ENCODE results near the gene SLC2A1.

SLC2A1 gene

DNA sequence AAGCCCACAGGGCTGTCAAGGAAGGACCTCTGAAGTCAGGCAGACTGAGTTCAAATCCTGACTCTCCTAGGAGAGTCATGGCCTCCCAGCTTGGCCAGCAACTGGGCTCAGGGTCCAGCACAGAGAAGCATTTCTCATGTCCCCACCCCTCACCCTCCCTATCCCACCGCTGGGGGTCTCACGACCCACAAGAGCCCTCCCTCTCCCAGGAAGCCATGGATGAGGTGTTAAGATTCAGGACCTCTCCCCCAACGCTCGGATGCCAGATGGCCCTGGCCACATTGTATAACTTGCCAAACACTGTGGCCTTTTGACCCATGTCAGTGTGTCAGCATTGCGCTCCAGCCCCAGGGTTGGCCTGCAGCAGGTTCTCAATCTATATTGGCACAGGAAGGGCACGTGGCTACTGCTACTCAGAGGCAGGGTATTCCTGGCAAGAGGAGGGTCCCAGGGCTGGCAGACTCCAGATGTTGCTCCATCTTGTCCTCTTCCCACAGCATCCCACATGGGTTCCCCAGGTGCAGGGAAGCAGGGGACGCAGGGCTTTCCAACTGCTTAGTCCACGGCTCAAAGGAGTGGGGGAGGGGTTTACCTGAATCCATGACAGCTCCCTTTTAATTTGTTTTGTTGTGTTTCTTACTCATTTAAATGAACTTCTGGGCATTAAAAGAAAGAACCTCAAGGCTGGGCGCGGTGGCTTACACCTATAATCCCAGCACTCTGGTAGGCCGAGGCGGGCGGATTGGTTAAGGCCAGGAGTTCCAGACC is 10.5 kb downstream of the SLC2A1 start:
- POLR2A ChIA-PET = interaction anchor here (1.3 kb wide), 1 partner anchor 102 kb away, joined by 3 read pairs; the partner anchor contains the start of gene ZNF691
- CTCF ChIA-PET = no interaction called here
- DNase-seq (ENCODE audit: extremely low spot score) = no peak
- TF ChIP-seq ELF4 (IDR thresholded peaks at IDR 0.05) = no peak
- no peak for TF ChIP-seq ZNF384 (IDR thresholded peaks at IDR 0.05)
- TF ChIP-seq FOXM1 (IDR thresholded peaks at IDR 0.05; ENCODE audit: borderline replicate concordance) = no peak
- no peak for TF ChIP-seq HDGF (IDR thresholded peaks at IDR 0.05; ENCODE audit: borderline replicate concordance)
- no peak for TF ChIP-seq CTBP1 (IDR thresholded peaks at IDR 0.05; ENCODE audit: borderline replicate concordance)
- TF ChIP-seq SUZ12 (IDR thresholded peaks at IDR 0.05) = no peak
- no peak for TF ChIP-seq L3MBTL2 (conservative IDR thresholded peaks at IDR 0.05)
- no peak for TF ChIP-seq NFRKB (IDR thresholded peaks at IDR 0.05)
- TF ChIP-seq LEF1 (IDR thresholded peaks at IDR 0.05; ENCODE audit: borderline replicate concordance) = no peak

- ChIA-PET POLR2A (interaction anchor here (1.3 kb wide), 1 partner anchor 101 kb away, joined by 3 read pairs; the partner anchor contains the start of gene ZNF691), CTCF (interaction anchor here (1.3 kb wide), 1 partner anchor 24 kb away, joined by 4 read pairs; no protein-coding TSS in a partner anchor)
- no peak for DNase-seq (ENCODE audit: extremely low spot score)
- no peak for TF ChIP-seq BHLHE40 (IDR thresholded peaks at IDR 0.05; ENCODE audit: borderline replicate concordance)
- TF ChIP-seq HDGF (IDR thresholded peaks at IDR 0.05; ENCODE audit: borderline replicate concordance) = no peak
- TF ChIP-seq NFRKB (IDR thresholded peaks at IDR 0.05) = no peak
- no peak for TF ChIP-seq LEF1 (IDR thresholded peaks at IDR 0.05; ENCODE audit: borderline replicate concordance)
- no peak for TF ChIP-seq SUZ12 (IDR thresholded peaks at IDR 0.05)
- TF ChIP-seq CTBP1 (IDR thresholded peaks at IDR 0.05; ENCODE audit: borderline replicate concordance) = no peak
- TF ChIP-seq FOXA1 (IDR thresholded peaks at IDR 0.05) = no peak
- no peak for TF ChIP-seq TARDBP (IDR thresholded peaks at IDR 0.05)
- no peak for TF ChIP-seq FOXK2 (IDR thresholded peaks at IDR 0.05)
- no peak for TF ChIP-seq FOXM1 (IDR thresholded peaks at IDR 0.05; ENCODE audit: borderline replicate concordance)
- TF ChIP-seq L3MBTL2 (conservative IDR thresholded peaks at IDR 0.05) = no peak
- TF ChIP-seq PKNOX1 (IDR thresholded peaks at IDR 0.05) = no peak
- TF ChIP-seq ZNF384 (IDR thresholded peaks at IDR 0.05) = no peak
- no peak for TF ChIP-seq SP1 (IDR thresholded peaks at IDR 0.05)
- TF ChIP-seq ARNT (IDR thresholded peaks at IDR 0.05) = no peak
- no peak for TF ChIP-seq ELF4 (IDR thresholded peaks at IDR 0.05)
Observed at GRCh38 chr1:42947117-42947516, 11.6 kb downstream of the SLC2A1 start.

DNA sequence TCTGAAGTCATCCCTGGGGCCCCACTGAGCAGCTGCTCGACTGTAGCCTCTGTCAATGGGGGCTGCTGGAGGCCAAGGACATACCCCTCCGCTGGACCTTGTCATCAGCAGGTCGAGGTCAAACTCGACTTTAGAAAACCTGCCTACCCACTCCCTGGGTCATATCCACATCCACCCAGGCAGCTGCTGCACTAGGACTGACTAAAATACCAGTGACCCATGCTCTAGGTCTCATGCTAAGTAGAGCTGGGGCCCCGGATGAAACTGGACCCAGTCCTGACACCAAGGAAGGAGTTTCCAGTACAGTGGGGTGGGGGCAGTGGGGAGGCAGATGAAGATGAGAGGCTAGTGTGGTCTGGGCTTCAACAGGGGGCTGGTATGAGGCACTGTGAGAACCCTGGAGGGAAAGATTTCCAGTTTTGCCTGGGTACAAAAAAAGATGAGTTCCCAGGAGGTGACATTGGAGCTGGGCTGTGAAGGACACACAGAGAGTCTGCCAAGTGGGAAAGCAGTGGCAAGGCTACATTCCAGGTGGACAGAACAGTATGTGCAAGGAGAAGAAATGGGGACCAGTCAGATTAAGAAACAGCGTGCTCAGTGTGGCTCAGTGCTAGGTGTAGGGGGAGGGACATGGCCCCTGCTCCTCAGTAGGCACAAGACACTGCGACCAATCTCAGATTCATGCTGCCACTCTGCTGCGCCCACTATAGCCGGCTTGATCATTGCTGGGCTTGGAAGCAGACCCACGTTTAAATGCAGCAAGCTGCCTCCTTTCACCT is 12.4 kb downstream of the SLC2A1 start:
- POLR2A ChIA-PET = no interaction called here
- DNase-seq (ENCODE audit: extremely low spot score) = no peak
- TF ChIP-seq TARDBP (IDR thresholded peaks at IDR 0.05) (no peak), FOXK2 (IDR thresholded peaks at IDR 0.05) (no peak), FOXM1 (IDR thresholded peaks at IDR 0.05; ENCODE audit: borderline replicate concordance) (no peak), FOXA1 (IDR thresholded peaks at IDR 0.05) (no peak), ARNT (IDR thresholded peaks at IDR 0.05) (no peak), HDGF (IDR thresholded peaks at IDR 0.05; ENCODE audit: borderline replicate concordance) (no peak), L3MBTL2 (conservative IDR thresholded peaks at IDR 0.05) (no peak), NFRKB (IDR thresholded peaks at IDR 0.05) (no peak), CTBP1 (IDR thresholded peaks at IDR 0.05; ENCODE audit: borderline replicate concordance) (no peak), LEF1 (IDR thresholded peaks at IDR 0.05; ENCODE audit: borderline replicate concordance) (no peak), PKNOX1 (IDR thresholded peaks at IDR 0.05) (no peak), BHLHE40 (IDR thresholded peaks at IDR 0.05; ENCODE audit: borderline replicate concordance) (no peak)
- CTCF ChIA-PET = interaction anchor here (0.6 to 1.3 kb wide), 3 partner anchors 23 to 274 kb away, joined by 3 to 4 read pairs (median 3); no protein-coding TSS in a partner anchor

- TF ChIP-seq BHLHE40 (IDR thresholded peaks at IDR 0.05; ENCODE audit: borderline replicate concordance) (no peak), L3MBTL2 (conservative IDR thresholded peaks at IDR 0.05) (no peak), FOXA1 (IDR thresholded peaks at IDR 0.05) (no peak), FOXM1 (IDR thresholded peaks at IDR 0.05; ENCODE audit: borderline replicate concordance) (no peak), TARDBP (IDR thresholded peaks at IDR 0.05) (no peak), ARNT (IDR thresholded peaks at IDR 0.05) (no peak), ZNF384 (IDR thresholded peaks at IDR 0.05) (no peak), SUZ12 (IDR thresholded peaks at IDR 0.05) (no peak), ELF4 (IDR thresholded peaks at IDR 0.05) (no peak), HDGF (IDR thresholded peaks at IDR 0.05; ENCODE audit: borderline replicate concordance) (no peak), LEF1 (IDR thresholded peaks at IDR 0.05; ENCODE audit: borderline replicate concordance) (no peak), NFRKB (IDR thresholded peaks at IDR 0.05) (no peak), FOXK2 (IDR thresholded peaks at IDR 0.05) (no peak), PKNOX1 (IDR thresholded peaks at IDR 0.05) (no peak), SP1 (IDR thresholded peaks at IDR 0.05) (no peak)
- DNase-seq (ENCODE audit: extremely low spot score) = no peak
- ChIA-PET POLR2A (no interaction called here), CTCF (no interaction called here)
Observed at GRCh38 chr1:42945164-42945563, 13.5 kb downstream of the SLC2A1 start.

- no peak for TF ChIP-seq CTBP1 (IDR thresholded peaks at IDR 0.05; ENCODE audit: borderline replicate concordance)
- TF ChIP-seq PKNOX1 (IDR thresholded peaks at IDR 0.05) = no peak
- TF ChIP-seq TARDBP (IDR thresholded peaks at IDR 0.05) = no peak
- ChIA-PET POLR2A (no interaction called here), CTCF (interaction anchor here (1.0 kb wide), 1 partner anchor 129 kb away, joined by 5 read pairs; no protein-coding TSS in a partner anchor)
- DNase-seq (ENCODE audit: extremely low spot score) = no peak
Observed at GRCh38 chr1:42944246-42944928, 14.3 kb downstream of the SLC2A1 start.
